ENCODE results near the gene SFTPA2.

- TF ChIP-seq POLR2A (IDR thresholded peaks at IDR 0.05; ENCODE audit: low read length), result no peak
- no peak for TF ChIP-seq GATA1 (IDR thresholded peaks at IDR 0.05; ENCODE audit: low read depth, low read length)
These were observed 52.6 kb downstream of the SFTPA2 start for GRCh38 chr10:79507440-79508167.

All from erythroblast (primary cell).